Calu3 (cell line): ENCODE results near the gene PITPNM3. TPM values are rescaled to one million over a fixed set of nuclear protein-coding genes. Genes with fewer than 3 reads are reported as not detected.

Experiments
- BruUV-seq: library from RNA; stranded (reverse); fragments of 400-500 nt; replicated peaks from 2 replicates; lab custom pipeline; 2021; lab: Mats Ljungman, UMichigan
- CTCF ChIA-PET: fragments of 300-600 bp; sonication (Branson Sonifier 250); formaldehyde crosslinking; loops from one replicate; lab custom pipeline; 2022; ENCODE audit warnings: antibody characterized with exemption; lab: Charles Lee
- DNase-seq: peaks from one replicate; pipeline ENCODE4 v3.0.0; 2022
- H3K27ac Mint-ChIP-seq: one replicate; pipeline ENCODE4 v1.8.0; 2022; ENCODE audit warnings: mixed read lengths; ENCODE audit not compliant: unreplicated experiment
- H3K27me3 Mint-ChIP-seq: one replicate; pipeline ENCODE4 v1.8.0; 2022; ENCODE audit warnings: mixed read lengths; ENCODE audit not compliant: unreplicated experiment
- H3K36me3 Mint-ChIP-seq: one replicate; pipeline ENCODE4 v1.8.0; 2022; ENCODE audit warnings: mild to moderate bottlenecking, moderate library complexity, mixed read lengths; ENCODE audit not compliant: insufficient read depth, unreplicated experiment
- H3K4me1 Mint-ChIP-seq: one replicate; pipeline ENCODE4 v1.8.0; 2022; ENCODE audit warnings: mild to moderate bottlenecking, low read depth, mixed read lengths; ENCODE audit not compliant: unreplicated experiment
- H3K4me3 Mint-ChIP-seq: one replicate; pipeline ENCODE4 v1.8.0; 2022; ENCODE audit warnings: mild to moderate bottlenecking, low read depth, moderate library complexity, mixed read lengths; ENCODE audit not compliant: unreplicated experiment
- H3K9me3 Mint-ChIP-seq: one replicate; pipeline ENCODE4 v1.8.0; 2022; ENCODE audit warnings: low read depth, mixed read lengths; ENCODE audit not compliant: unreplicated experiment
- intact Hi-C: fragments of 100-400 bp; cut with micrococcal nuclease; formaldehyde crosslinking; loops from one replicate; pipeline ENCODE4 v1.10.0; 2022; ENCODE audit not compliant: unreplicated experiment
- total RNA-seq: library from RNA; stranded (reverse); gene quantifications from 2 replicates; pipeline ENCODE4 v1.2.3, GENCODE V29; 2022
- TF ChIP-seq, protein P1 (sequence below): fragments of 200-600 bp; IDR thresholded peaks from one replicate; pipeline ENCODE4 v1.8.0; 2022; ENCODE audit warnings: antibody characterized with exemption; ENCODE audit not compliant: unreplicated experiment

The PITPNM3 gene
- total RNA-seq, 1 experiment from 2014 or later: 10.7 TPM

- no peaks in the 10 kb centered on the region for H3K9me3 Mint-ChIP-seq
- TF ChIP-seq, protein P1, sequence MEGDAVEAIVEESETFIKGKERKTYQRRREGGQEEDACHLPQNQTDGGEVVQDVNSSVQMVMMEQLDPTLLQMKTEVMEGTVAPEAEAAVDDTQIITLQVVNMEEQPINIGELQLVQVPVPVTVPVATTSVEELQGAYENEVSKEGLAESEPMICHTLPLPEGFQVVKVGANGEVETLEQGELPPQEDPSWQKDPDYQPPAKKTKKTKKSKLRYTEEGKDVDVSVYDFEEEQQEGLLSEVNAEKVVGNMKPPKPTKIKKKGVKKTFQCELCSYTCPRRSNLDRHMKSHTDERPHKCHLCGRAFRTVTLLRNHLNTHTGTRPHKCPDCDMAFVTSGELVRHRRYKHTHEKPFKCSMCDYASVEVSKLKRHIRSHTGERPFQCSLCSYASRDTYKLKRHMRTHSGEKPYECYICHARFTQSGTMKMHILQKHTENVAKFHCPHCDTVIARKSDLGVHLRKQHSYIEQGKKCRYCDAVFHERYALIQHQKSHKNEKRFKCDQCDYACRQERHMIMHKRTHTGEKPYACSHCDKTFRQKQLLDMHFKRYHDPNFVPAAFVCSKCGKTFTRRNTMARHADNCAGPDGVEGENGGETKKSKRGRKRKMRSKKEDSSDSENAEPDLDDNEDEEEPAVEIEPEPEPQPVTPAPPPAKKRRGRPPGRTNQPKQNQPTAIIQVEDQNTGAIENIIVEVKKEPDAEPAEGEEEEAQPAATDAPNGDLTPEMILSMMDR: no peak
- no peak for DNase-seq
- H3K4me1 Mint-ChIP-seq: peaks cover 12% of the 10 kb centered on the region
- H3K36me3 Mint-ChIP-seq: no peaks in the 10 kb centered on the region
- no peaks in the 10 kb centered on the region for H3K27me3 Mint-ChIP-seq
- CTCF ChIA-PET: no interaction called here
- BruUV-seq: no TSS peak
- H3K4me3 Mint-ChIP-seq: no peak overlapping the region
- no peak overlapping the region for H3K27ac Mint-ChIP-seq
- intact Hi-C loops: no loop called here
These were observed 55.0 kb downstream of the PITPNM3 start for GRCh38 chr17:6501359-6501758.

DNA sequence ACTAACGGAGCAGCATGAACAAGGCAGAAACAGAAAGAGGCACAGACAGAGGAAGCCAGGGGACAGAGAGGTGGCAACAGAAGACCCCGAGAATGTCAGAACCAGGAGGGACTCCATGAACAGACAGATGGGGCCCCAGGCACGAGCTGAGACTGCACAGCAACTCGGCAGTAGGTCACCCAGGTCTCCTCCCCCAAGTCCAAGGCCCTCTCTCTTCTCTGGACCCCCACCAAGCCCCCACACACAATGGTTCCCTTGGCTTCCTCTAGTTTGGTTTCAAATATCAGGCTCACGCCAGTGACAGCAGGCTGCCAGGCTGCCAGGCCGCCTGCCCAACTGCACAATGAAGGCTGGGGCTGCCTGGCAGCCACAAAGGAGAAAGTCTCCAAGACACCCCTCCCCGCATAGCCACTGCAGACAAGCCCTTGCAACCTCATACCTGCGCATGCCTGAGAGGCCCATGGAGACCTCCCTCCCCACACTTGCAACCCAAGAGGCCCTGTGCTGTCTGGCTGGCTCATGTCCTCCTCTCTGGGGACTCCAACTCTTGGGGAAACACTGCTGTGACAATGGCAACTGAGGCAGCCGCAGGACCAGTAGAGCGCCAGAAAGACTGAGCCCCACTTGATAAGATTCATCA is 57.3 kb downstream of the PITPNM3 start:
- CTCF ChIA-PET: no interaction called here
- no peaks in the 10 kb centered on the region for H3K27me3 Mint-ChIP-seq
- H3K36me3 Mint-ChIP-seq: no peaks in the 10 kb centered on the region
- DNase-seq: no peak
- H3K27ac Mint-ChIP-seq: no peak overlapping the region
- intact Hi-C loops: no loop called here
- TF ChIP-seq, protein P1: no peak
- no TSS peak for BruUV-seq
- peaks cover 8% of the 10 kb centered on the region for H3K4me1 Mint-ChIP-seq
- no peak overlapping the region for H3K4me3 Mint-ChIP-seq
- H3K9me3 Mint-ChIP-seq: no peaks in the 10 kb centered on the region

DNA sequence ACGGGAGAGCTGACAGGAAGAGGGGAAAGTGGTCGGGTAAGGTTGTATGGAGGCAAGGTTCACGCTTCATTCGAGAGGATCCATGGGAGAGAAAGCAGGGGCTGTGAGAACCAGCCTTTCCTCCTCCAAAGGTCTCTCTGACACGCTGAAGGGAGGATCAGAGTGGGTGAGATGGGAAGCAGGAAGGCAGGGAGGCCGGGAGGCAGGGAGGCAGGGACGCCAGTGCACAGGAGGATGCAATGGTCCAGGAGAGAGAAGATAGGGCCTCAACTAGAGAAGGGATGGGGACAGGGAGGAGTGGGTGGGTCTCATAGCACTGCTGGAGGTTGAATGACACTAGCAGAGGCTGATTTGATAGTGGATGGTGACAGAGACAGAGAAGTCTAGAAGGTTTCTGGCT is 58.0 kb downstream of the PITPNM3 start:
- BruUV-seq: no TSS peak
- no peaks in the 10 kb centered on the region for H3K9me3 Mint-ChIP-seq
- no peaks in the 10 kb centered on the region for H3K27me3 Mint-ChIP-seq
- H3K4me1 Mint-ChIP-seq: peaks cover 14% of the 10 kb centered on the region
- intact Hi-C loops: no loop called here
- H3K4me3 Mint-ChIP-seq: no peak overlapping the region
- DNase-seq: no peak
- H3K27ac Mint-ChIP-seq: no peak overlapping the region
- TF ChIP-seq, protein P1: no peak
- CTCF ChIA-PET: no interaction called here
- H3K36me3 Mint-ChIP-seq: no peaks in the 10 kb centered on the region

- CTCF ChIA-PET: no interaction called here
- Mint-ChIP-seq H3K4me3 (no peak overlapping the region), H3K9me3 (no peaks in the 10 kb centered on the region), H3K27ac (no peak overlapping the region), H3K4me1 (peaks cover 19% of the 10 kb centered on the region), H3K27me3 (no peaks in the 10 kb centered on the region), H3K36me3 (no peaks in the 10 kb centered on the region)
- intact Hi-C loops: no loop called here
- DNase-seq: no peak
- TF ChIP-seq, protein P1: no peak
- no TSS peak for BruUV-seq
These were observed 58.7 kb downstream of the PITPNM3 start for GRCh38 chr17:6497496-6498221.
